AG04449 (cell line): ENCODE results near the gene PLP1.
"Not testable (repeated sequence)": the region's sequence is repeated elsewhere in the genome, so short reads cannot be mapped to it uniquely, and the experiment has no call there.

ENCODE experiments used
- CTCF ChIA-PET: fragments of 350-600 bp; formaldehyde crosslinking; extraction: SDS; loops from one replicate; lab custom pipeline; 2021; ENCODE audit warnings: antibody characterized with exemption; lab: Yijun Ruan, JAX
- POLR2A ChIA-PET: fragments of 400-600, 350-600 bp; formaldehyde crosslinking; extraction: SDS; loops from one replicate; lab custom pipeline; 2020; ENCODE audit warnings: antibody characterized with exemption, inconsistent platforms; lab: Yijun Ruan, JAX
- DNase-seq: peaks from one replicate; pipeline ENCODE4 v3.0.0-alpha.2; 2010; ENCODE audit warnings: low read depth, low spot score
- H3K4me3 ChIP-seq: 2 replicates; pipeline ENCODE4 v1.5.1; 2011; ENCODE audit warnings: low read depth, mild to moderate bottlenecking, control low read depth, low read length
- CTCF ChIP-seq: IDR thresholded peaks from one replicate; pipeline ENCODE4 v1.5.1; 2011; ENCODE audit warnings: mild to moderate bottlenecking, moderate library complexity, low read length, control low read depth, inconsistent platforms; ENCODE audit not compliant: insufficient read depth; ENCODE audit errors: missing control alignments

Gene PLP1

GRCh38 chrX:103747163-103747562 is 29.5 kb upstream of the PLP1 start:
- DNase-seq: no peak
- no peak overlapping the region for H3K4me3 ChIP-seq
- TF ChIP-seq CTCF: no peak
- POLR2A ChIA-PET: no interaction called here
- CTCF ChIA-PET: interaction anchor here (1.2 to 1.4 kb wide), 2 partner anchors 28 to 98 kb away, joined by 3 to 4 read pairs; no protein-coding TSS in a partner anchor

GRCh38 chrX:103754401-103754800 is 22.2 kb upstream of the PLP1 start:
- ChIA-PET POLR2A (no interaction called here), CTCF (no interaction called here)
- no peak overlapping the region for H3K4me3 ChIP-seq
- no peak for DNase-seq
- no peak for TF ChIP-seq CTCF

GRCh38 chrX:103756736-103757135 is 19.9 kb upstream of the PLP1 start:
- ChIA-PET CTCF (no interaction called here), POLR2A (no interaction called here)
- DNase-seq: no peak
- H3K4me3 ChIP-seq: no peak overlapping the region
- TF ChIP-seq CTCF: no peak

GRCh38 chrX:103758555-103758954 is 18.1 kb upstream of the PLP1 start:
- no peak overlapping the region for H3K4me3 ChIP-seq
- ChIA-PET CTCF (no interaction called here), POLR2A (no interaction called here)
- no peak for TF ChIP-seq CTCF
- DNase-seq: no peak

GRCh38 chrX:103763541-103763940 is 13.1 kb upstream of the PLP1 start:
- H3K4me3 ChIP-seq, POLR2A ChIA-PET, DNase-seq, CTCF ChIA-PET: not testable (repeated sequence)

GRCh38 chrX:103766813-103767555 is 9.7 kb upstream of the PLP1 start:
- CTCF ChIA-PET: interaction anchor here (1.0 to 1.1 kb wide), 3 partner anchors 9 to 77 kb away, joined by 3 to 4 read pairs (median 3); partner anchors contain the start of gene PLP1
- POLR2A ChIA-PET, H3K4me3 ChIP-seq, DNase-seq: not testable (repeated sequence)

GRCh38 chrX:103773445-103773844 is 3.2 kb upstream of the PLP1 start:
- CTCF ChIA-PET: interaction anchor here (0.9 to 5.5 kb wide), 9 partner anchors 8 to 283 kb away, joined by 3 to 45 read pairs (median 4); partner anchors contain the start of gene TMEM31
- POLR2A ChIA-PET: no interaction called here
- no peak for DNase-seq
- no peak for TF ChIP-seq CTCF
- no peak overlapping the region for H3K4me3 ChIP-seq
